Stimulated activated CD4-positive, alpha-beta T cell treated with anti-CD3 and anti-CD28 coated beads, Interleukin-4, amount 100 ng/mL, for 48 hours (primary cell): Measurements from ENCODE around the gene CCDC12.

Experiments
- DNase-seq, 2 donors: peaks; one replicate each; pipeline ENCODE4 v3.0.0-alpha.2; 2020; ENCODE audit warnings: low read depth in 2 of 2

The CCDC12 gene

GRCh38 chr3:46938118-46938517 is 38.4 kb downstream of the CCDC12 start:
- no peak for DNase-seq

GRCh38 chr3:46936733-46937250 is 39.8 kb downstream of the CCDC12 start:
- no peak for DNase-seq

- DNase-seq = no peak
Observed at GRCh38 chr3:46935989-46936558, 40.5 kb downstream of the CCDC12 start.

GRCh38 chr3:46935168-46935858 is 41.2 kb downstream of the CCDC12 start:
- DNase-seq = no peak

- DNase-seq = no peak
Observed at GRCh38 chr3:46934498-46935167, 41.9 kb downstream of the CCDC12 start.

GRCh38 chr3:46934072-46934471 is 42.5 kb downstream of the CCDC12 start:
- DNase-seq = no peak

- no peak for DNase-seq
Observed at GRCh38 chr3:46933261-46933660, 43.3 kb downstream of the CCDC12 start.

- no peak for DNase-seq
Observed at GRCh38 chr3:46932455-46933225, 43.9 kb downstream of the CCDC12 start.

- DNase-seq = no peak
Observed at GRCh38 chr3:46931631-46932331, 44.8 kb downstream of the CCDC12 start.

GRCh38 chr3:46930945-46931403 is 45.6 kb downstream of the CCDC12 start:
- no peak for DNase-seq

GRCh38 chr3:46930166-46930944 is 46.2 kb downstream of the CCDC12 start:
- DNase-seq = no peak

- DNase-seq = no peak
Observed at GRCh38 chr3:46929324-46929723, 47.2 kb downstream of the CCDC12 start.

GRCh38 chr3:46928282-46928681 is 48.3 kb downstream of the CCDC12 start:
- no peak for DNase-seq

GRCh38 chr3:46927718-46928073 is 48.8 kb downstream of the CCDC12 start:
- no peak for DNase-seq

GRCh38 chr3:46926871-46927717 is 49.5 kb downstream of the CCDC12 start:
- DNase-seq = no peak

- DNase-seq = no peak
Observed at GRCh38 chr3:46926447-46926846, 50.1 kb downstream of the CCDC12 start.

GRCh38 chr3:46926039-46926438 is 50.5 kb downstream of the CCDC12 start:
- no peak for DNase-seq

GRCh38 chr3:46925585-46925934 is 51.0 kb downstream of the CCDC12 start:
- no peak for DNase-seq

- DNase-seq = no peak
Observed at GRCh38 chr3:46924921-46925584, 51.5 kb downstream of the CCDC12 start.
